ENCODE results near the gene CARNS1.

DNA sequence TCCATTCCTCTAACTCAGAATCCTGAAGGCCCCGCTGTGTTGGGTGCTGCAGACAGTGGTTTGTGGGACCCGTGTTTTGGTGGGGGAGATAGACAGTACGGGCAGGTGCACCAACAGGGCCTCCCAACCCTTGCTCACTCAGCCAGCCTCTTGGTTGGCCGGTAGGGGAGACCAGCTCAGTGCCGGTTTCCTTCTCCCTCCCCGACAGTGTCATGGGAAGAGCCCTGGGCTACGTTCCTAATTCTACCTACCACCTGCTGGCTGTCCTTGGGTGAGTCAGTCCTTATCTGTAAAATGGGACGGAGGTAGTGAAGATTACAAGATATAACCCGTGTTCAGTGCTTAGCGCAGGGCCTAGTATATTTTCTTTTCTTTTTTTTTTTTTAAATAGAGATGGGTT, 47.7 kb downstream of the CARNS1 start:
- TF ChIP-seq, protein P1, sequence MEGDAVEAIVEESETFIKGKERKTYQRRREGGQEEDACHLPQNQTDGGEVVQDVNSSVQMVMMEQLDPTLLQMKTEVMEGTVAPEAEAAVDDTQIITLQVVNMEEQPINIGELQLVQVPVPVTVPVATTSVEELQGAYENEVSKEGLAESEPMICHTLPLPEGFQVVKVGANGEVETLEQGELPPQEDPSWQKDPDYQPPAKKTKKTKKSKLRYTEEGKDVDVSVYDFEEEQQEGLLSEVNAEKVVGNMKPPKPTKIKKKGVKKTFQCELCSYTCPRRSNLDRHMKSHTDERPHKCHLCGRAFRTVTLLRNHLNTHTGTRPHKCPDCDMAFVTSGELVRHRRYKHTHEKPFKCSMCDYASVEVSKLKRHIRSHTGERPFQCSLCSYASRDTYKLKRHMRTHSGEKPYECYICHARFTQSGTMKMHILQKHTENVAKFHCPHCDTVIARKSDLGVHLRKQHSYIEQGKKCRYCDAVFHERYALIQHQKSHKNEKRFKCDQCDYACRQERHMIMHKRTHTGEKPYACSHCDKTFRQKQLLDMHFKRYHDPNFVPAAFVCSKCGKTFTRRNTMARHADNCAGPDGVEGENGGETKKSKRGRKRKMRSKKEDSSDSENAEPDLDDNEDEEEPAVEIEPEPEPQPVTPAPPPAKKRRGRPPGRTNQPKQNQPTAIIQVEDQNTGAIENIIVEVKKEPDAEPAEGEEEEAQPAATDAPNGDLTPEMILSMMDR (IDR thresholded peaks at IDR 0.05), result no peak
- TF ChIP-seq POLR2AphosphoS5 (IDR thresholded peaks at IDR 0.05; ENCODE audit: insufficient read depth in 1 of 2, low read depth in 1 of 2) (no peak), POLR2A (IDR thresholded peaks at IDR 0.05) (no peak)
